ES-I3 (cell line): Measurements from ENCODE around the gene PEX7.
"Not testable (repeated sequence)": the region's sequence is repeated elsewhere in the genome, so short reads cannot be mapped to it uniquely, and the experiment has no call there.

Experiments used
- H3K36me3 ChIP-seq: 2 replicates; pipeline ENCODE4 v1.6.1; 2013; ENCODE audit warnings: mild to moderate bottlenecking, low read length, control low read depth, moderate library complexity; ENCODE audit not compliant: insufficient read depth
- H3K4me1 ChIP-seq: 2 replicates; pipeline ENCODE4 v1.6.1; 2013; ENCODE audit warnings: mild to moderate bottlenecking, control low read depth, low read length; ENCODE audit not compliant: insufficient read depth
- H3K9ac ChIP-seq: 2 replicates; pipeline ENCODE4 v1.6.1; 2013; ENCODE audit warnings: low read depth, mild to moderate bottlenecking, low read length, moderate library complexity
- H3K9me3 ChIP-seq: 2 replicates; pipeline ENCODE4 v1.6.1; 2013; ENCODE audit warnings: mild to moderate bottlenecking, low read length, moderate library complexity; ENCODE audit not compliant: control insufficient read depth, insufficient read depth

Gene PEX7

GRCh38 chr6:136952714-136953260, 130.4 kb downstream of the PEX7 start:
- no peaks in the 10 kb centered on the region; the same call in 1 of the 2 replicates for H3K9me3 ChIP-seq
- peaks cover 18% of the 10 kb centered on the region for H3K4me1 ChIP-seq
- H3K9ac ChIP-seq, result no peak overlapping the region
- no peaks in the 10 kb centered on the region for H3K36me3 ChIP-seq

DNA sequence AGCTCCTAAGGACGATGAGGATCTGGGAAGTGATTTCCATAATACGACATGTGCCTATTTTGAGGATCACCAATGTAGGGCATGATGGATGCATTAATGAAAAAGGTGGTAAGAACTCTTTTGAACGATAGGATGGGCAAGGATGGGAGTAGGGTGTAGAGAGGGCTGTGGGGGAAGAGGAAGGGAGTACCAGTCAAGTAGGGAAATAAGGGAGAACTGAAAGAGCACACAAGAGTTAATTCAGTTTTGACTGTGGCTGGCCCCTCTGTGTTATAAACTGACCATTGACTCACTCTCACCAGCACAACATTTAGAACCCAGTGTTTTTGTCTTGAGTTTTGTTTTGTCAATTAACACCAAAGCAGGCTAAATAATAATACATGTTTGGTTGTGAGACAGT, 132.7 kb downstream of the PEX7 start:
- Histone ChIP-seq H3K4me1 (peaks cover 40% of the 10 kb centered on the region), H3K9ac (no peak overlapping the region), H3K9me3 (no peaks in the 10 kb centered on the region), H3K36me3 (no peaks in the 10 kb centered on the region)

DNA sequence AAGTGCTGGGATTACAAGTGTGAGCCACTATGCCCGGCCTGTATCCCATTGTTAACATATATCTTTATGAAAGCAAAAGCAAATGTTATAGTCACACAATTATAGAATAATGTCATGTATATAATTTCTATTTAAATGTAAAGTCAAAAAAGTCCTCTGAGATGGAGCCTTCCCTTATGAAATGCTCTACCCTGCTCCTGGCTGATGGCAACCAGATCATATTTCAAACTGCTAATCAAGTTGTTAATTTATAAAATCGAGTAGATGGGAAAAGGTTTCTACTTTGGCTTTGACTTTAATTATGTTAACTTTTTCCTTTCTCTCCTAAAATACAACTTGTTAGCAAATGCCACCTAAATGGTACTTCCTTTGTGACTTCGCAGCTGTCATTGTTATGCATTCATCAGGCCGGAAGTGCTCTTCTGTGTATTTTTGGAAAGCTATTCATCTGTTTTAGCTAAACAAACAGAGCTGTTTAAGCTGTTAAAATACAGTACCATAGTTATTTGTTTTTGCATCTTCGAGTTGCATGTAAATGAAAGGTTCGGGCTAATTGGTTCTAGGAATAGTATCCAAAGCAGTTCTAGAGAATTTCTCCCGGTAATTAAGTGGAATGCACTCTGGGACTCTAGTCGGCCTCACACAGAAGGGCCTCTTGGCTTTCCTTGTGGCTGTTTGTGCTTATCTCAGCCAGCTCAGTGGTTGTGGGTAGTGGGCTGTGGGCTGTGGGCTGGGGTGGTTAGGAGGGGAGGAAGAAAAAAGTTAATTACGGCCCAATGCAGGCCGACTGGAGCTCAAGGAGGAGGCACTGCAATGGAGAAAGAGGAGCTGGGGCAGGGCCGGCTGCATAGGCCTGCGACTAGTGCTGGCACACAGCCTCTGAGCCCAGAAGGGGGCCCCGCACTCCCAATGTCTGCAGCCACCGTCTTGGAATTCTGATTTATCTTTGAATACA, 134.5 kb downstream of the PEX7 start:
- H3K9me3 ChIP-seq, result no peaks in the 10 kb centered on the region
- H3K9ac ChIP-seq, result peak overlapping the region; percentile 22; the same call in 1 of the 2 replicates
- peaks cover 43% of the 10 kb centered on the region for H3K4me1 ChIP-seq
- no peaks in the 10 kb centered on the region for H3K36me3 ChIP-seq

DNA sequence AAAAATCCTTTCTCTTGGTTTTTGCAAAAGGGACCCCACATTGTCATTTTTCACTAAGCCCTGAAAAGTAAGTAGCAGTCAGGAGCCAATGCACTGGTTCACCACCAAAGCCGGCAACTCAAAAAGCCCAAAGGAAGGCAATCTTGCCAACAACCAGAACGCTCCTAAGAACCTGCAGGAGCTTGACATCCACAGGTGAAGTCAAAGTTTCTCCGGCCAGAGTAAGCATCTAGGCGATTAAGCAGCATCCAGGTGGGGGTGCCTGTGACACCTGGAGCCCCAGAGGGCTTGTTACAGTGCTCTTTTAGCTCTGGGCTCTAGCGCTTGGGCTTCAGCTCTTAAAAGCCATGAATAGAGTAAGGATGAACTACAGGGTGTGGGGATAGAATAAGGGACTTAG, 135.8 kb downstream of the PEX7 start:
- no peak overlapping the region for H3K9ac ChIP-seq
- no peaks in the 10 kb centered on the region for H3K36me3 ChIP-seq
- peaks cover 50% of the 10 kb centered on the region for H3K4me1 ChIP-seq
- H3K9me3 ChIP-seq, result no peaks in the 10 kb centered on the region

- no peaks in the 10 kb centered on the region for H3K36me3 ChIP-seq
- no peak overlapping the region for H3K9ac ChIP-seq
- H3K4me1 ChIP-seq, result peaks cover 52% of the 10 kb centered on the region
- H3K9me3 ChIP-seq, result no peaks in the 10 kb centered on the region
Measured at GRCh38 chr6:136959471-136959891, 137.1 kb downstream of the PEX7 start.

DNA sequence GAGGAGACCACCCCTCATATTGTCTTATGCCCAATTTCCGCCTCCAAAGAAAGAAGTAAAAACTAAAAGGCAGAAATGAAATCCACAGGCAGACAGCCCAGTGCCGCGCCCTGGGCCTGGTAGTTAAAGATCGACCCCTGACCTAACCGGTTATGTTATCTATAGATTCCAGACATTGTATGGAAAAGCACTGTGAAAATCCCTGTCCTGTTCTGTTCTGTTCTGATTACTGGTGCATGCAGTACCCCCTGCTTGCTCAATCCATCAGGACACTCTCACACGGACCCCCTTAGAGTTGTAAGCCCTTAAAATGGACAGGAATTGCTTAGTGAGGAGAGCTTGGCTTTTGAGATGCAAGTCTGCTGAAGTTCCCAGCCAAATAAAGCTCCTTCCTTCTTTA, 137.5 kb downstream of the PEX7 start:
- H3K9me3 ChIP-seq, H3K9ac ChIP-seq, H3K36me3 ChIP-seq: not testable (repeated sequence)
- peaks cover 48% of the 10 kb centered on the region for H3K4me1 ChIP-seq

GRCh38 chr6:136960781-136961180, 138.4 kb downstream of the PEX7 start:
- Histone ChIP-seq H3K9me3 (no peaks in the 10 kb centered on the region), H3K4me1 (peaks cover 40% of the 10 kb centered on the region), H3K9ac (no peak overlapping the region), H3K36me3 (no peaks in the 10 kb centered on the region)

DNA sequence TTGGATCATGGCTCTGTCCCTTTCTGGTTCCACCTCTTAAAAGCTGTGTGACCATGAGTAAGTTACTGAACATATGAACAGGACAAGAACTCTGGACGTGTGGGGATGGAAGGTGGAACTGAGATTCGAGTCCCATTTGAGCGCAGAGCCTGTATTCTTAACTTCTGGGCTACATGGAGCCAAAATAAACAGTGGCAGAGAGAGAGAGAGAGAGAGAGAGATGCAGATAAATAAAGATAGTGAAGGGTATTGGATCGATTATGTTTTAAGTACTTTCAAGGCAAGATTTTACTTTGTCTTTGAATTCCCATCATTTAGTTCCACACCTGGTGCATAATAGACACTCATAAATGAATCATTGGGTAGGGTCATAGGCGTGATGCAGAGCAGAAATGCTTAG, 139.5 kb downstream of the PEX7 start:
- H3K4me1 ChIP-seq, result peaks cover 38% of the 10 kb centered on the region
- no peak overlapping the region for H3K9ac ChIP-seq
- no peaks in the 10 kb centered on the region for H3K36me3 ChIP-seq
- H3K9me3 ChIP-seq, result no peaks in the 10 kb centered on the region

GRCh38 chr6:136962661-136963060, 140.3 kb downstream of the PEX7 start:
- H3K9ac ChIP-seq, result no peak overlapping the region

GRCh38 chr6:136963259-136963658, 140.9 kb downstream of the PEX7 start:
- H3K9ac ChIP-seq, result no peak overlapping the region
- H3K9me3 ChIP-seq, result no peaks in the 10 kb centered on the region
- H3K36me3 ChIP-seq, result no peaks in the 10 kb centered on the region
- peaks cover 31% of the 10 kb centered on the region for H3K4me1 ChIP-seq

More at GRCh38 chr6:136962661-136963060, 140.3 kb downstream of the PEX7 start:
- no peaks in the 10 kb centered on the region for H3K36me3 ChIP-seq
- no peaks in the 10 kb centered on the region for H3K9me3 ChIP-seq
- peaks cover 34% of the 10 kb centered on the region for H3K4me1 ChIP-seq
